AG08395 (cell line): ENCODE data around the gene JAK2.
"Not testable (repeated sequence)": the region's sequence is repeated elsewhere in the genome, so short reads cannot be mapped to it uniquely, and the experiment has no call there.

Experiments
- DNase-seq: peaks from one replicate; pipeline ENCODE4 v3.0.0; 2012; ENCODE audit warnings: mixed read lengths, low spot score

The JAK2 gene

GRCh38 chr9:5041390-5042115 is 56.5 kb downstream of the JAK2 start:
- DNase-seq: no peak

GRCh38 chr9:5042661-5043178 is 57.6 kb downstream of the JAK2 start:
- no peak for DNase-seq

GRCh38 chr9:5043381-5043780 is 58.3 kb downstream of the JAK2 start:
- DNase-seq: no peak

GRCh38 chr9:5044160-5044559 is 59.1 kb downstream of the JAK2 start:
- no peak for DNase-seq

- no peak for DNase-seq
Observed at GRCh38 chr9:5052838-5053237, 67.8 kb downstream of the JAK2 start.

- DNase-seq: no peak
Observed at GRCh38 chr9:5062631-5063030, 77.6 kb downstream of the JAK2 start.

GRCh38 chr9:5072871-5073270 is 87.8 kb downstream of the JAK2 start:
- no peak for DNase-seq

GRCh38 chr9:5073701-5074100 is 88.6 kb downstream of the JAK2 start:
- no peak for DNase-seq

- DNase-seq: no peak
Observed at GRCh38 chr9:5085993-5086392, 100.9 kb downstream of the JAK2 start.

- no peak for DNase-seq
Observed at GRCh38 chr9:5089737-5090136, 104.7 kb downstream of the JAK2 start.

GRCh38 chr9:5095795-5096194 is 110.7 kb downstream of the JAK2 start:
- DNase-seq: no peak

- DNase-seq: no peak
Observed at GRCh38 chr9:5099466-5099865, 114.4 kb downstream of the JAK2 start.

- DNase-seq: not testable (repeated sequence)
Observed at GRCh38 chr9:5101127-5101526, 116.1 kb downstream of the JAK2 start.

GRCh38 chr9:5106517-5106916 is 121.4 kb downstream of the JAK2 start:
- DNase-seq: not testable (repeated sequence)

- no peak for DNase-seq
Observed at GRCh38 chr9:5110867-5111681, 126.0 kb downstream of the JAK2 start.

GRCh38 chr9:5111696-5112095 is 126.6 kb downstream of the JAK2 start:
- DNase-seq: no peak

- DNase-seq: no peak
Observed at GRCh38 chr9:5112109-5112592, 127.1 kb downstream of the JAK2 start.

- DNase-seq: no peak
Observed at GRCh38 chr9:5112646-5113045, 127.6 kb downstream of the JAK2 start.

- no peak for DNase-seq
Observed at GRCh38 chr9:5113523-5113922, 128.5 kb downstream of the JAK2 start.

- DNase-seq: no peak
Observed at GRCh38 chr9:5113994-5114748, 129.1 kb downstream of the JAK2 start.

- DNase-seq: no peak
Observed at GRCh38 chr9:5122116-5122515, 137.0 kb downstream of the JAK2 start.

GRCh38 chr9:5122516-5122915 is 137.4 kb downstream of the JAK2 start:
- no peak for DNase-seq
